GM12878 (cell line): Measurements from ENCODE around the gene PLBD1. TPM values are rescaled to one million over a fixed set of nuclear protein-coding genes. Genes with fewer than 3 reads are reported as not detected.

ENCODE experiments used
- ATAC-seq: fragments of 200-7000 bp; cut with Tn5 transposase; 3 replicates; pipeline ENCODE4 v1.9.1; 2020; ENCODE audit warnings: mild to moderate bottlenecking, moderate library complexity
- BruUV-seq: library from RNA; stranded (reverse); fragments of 400-500 nt; replicated peaks from 2 replicates; lab custom pipeline; 2021; lab: Mats Ljungman, UMichigan
- CTCF ChIA-PET: fragments of 300-600 bp; sonication (Branson Sonifier 250); formaldehyde crosslinking; extraction: SDS; loops from one replicate; lab custom pipeline; 2021; ENCODE audit warnings: inconsistent platforms; lab: Yijun Ruan, JAX
- POLR2A ChIA-PET: fragments of 350-600 bp; formaldehyde crosslinking; extraction: SDS; loops from one replicate; lab custom pipeline; 2021; ENCODE audit warnings: inconsistent platforms; lab: Charles Lee
- RAD21 ChIA-PET: fragments of 300-600 bp; sonication (Branson Sonifier 250); formaldehyde crosslinking; loops from one replicate; lab custom pipeline; 2023; ENCODE audit warnings: antibody characterized with exemption; ENCODE audit not compliant: unreplicated experiment; lab: Charles Lee
- SMC1A ChIA-PET: fragments of 300-600 bp; sonication (Branson Sonifier 250); formaldehyde crosslinking; loops from one replicate; lab custom pipeline; 2023; ENCODE audit not compliant: unreplicated experiment, uncharacterized antibody; lab: Charles Lee
- DNase-seq: peaks from one replicate; pipeline ENCODE4 v3.0.0-alpha.2; 2011; ENCODE audit warnings: low read depth, low spot score
- FAIRE-seq: peaks from 3 replicates; lab custom pipeline; 2011; peaks lifted over from hg19 to GRCh38; lab: Jason Lieb, UNC
- H2AFZ ChIP-seq: 2 replicates; pipeline ENCODE4 v1.6.0; 2011; ENCODE audit warnings: low read depth, low read length, control low read depth; ENCODE audit not compliant: control insufficient read depth
- H3K27ac ChIP-seq: 2 replicates; pipeline ENCODE4 v1.5.1; 2011; ENCODE audit warnings: control low read depth; ENCODE audit not compliant: control insufficient read depth, insufficient read depth
- H3K27me3 ChIP-seq, 2 experiments: replicated peaks in 1 of 2; 2 replicates each; pipeline versions ENCODE4 v1.6.0 to v1.6.1; 2011; ENCODE audit warnings: low read length in 1 of 2; ENCODE audit not compliant: control insufficient read depth in 2 of 2, insufficient read depth in 2 of 2
- H3K36me3 ChIP-seq, 2 experiments: 2 replicates each; pipeline ENCODE4 v1.5.1; 2011; ENCODE audit warnings: low read length in 1 of 2; ENCODE audit not compliant: control insufficient read depth in 2 of 2, insufficient read depth in 2 of 2
- H3K4me1 ChIP-seq: 2 replicates; pipeline ENCODE4 v1.6.1; 2011; ENCODE audit warnings: mild to moderate bottlenecking, low read length, moderate library complexity, mixed read lengths; ENCODE audit not compliant: control insufficient read depth, insufficient read depth
- H3K4me2 ChIP-seq: 2 replicates; pipeline ENCODE4 v1.6.0; 2011; ENCODE audit warnings: control low read depth; ENCODE audit not compliant: control insufficient read depth, insufficient read depth
- H3K4me3 ChIP-seq: fragments of 200-600 bp; sonication (generic); 2 replicates; pipeline ENCODE4 v1.5.1; 2016
- H3K79me2 ChIP-seq: 2 replicates; pipeline ENCODE4 v1.6.0; 2011; ENCODE audit warnings: low read length; ENCODE audit not compliant: control insufficient read depth, insufficient read depth
- H3K9ac ChIP-seq: 2 replicates; pipeline ENCODE4 v1.8.0; 2011; ENCODE audit warnings: low read length, control low read depth, mixed read lengths; ENCODE audit not compliant: control insufficient read depth, insufficient read depth
- H3K9me3 ChIP-seq: replicated peaks from 3 replicates; pipeline ENCODE4 v1.5.1; 2011; ENCODE audit warnings: mild to moderate bottlenecking, low read length; ENCODE audit not compliant: control insufficient read depth, insufficient read depth
- H4K20me1 ChIP-seq: 2 replicates; pipeline ENCODE4 v1.6.0; 2011; ENCODE audit not compliant: control insufficient read depth, insufficient read depth
- BHLHE40 ChIP-seq, 2 experiments: fragments of 450-650 bp in 1 of 2; IDR thresholded peaks; 2 replicates each; pipeline ENCODE4 v1.6.1; 2011 to 2017; ENCODE audit warnings: low read depth in 2 of 2, borderline replicate concordance in 1 of 2, improper control_type of control experiment in 1 of 2, low read length in 1 of 2, mild to moderate bottlenecking in 1 of 2
- CBX3 ChIP-seq: fragments of 200-600 bp; sonication (generic); IDR thresholded peaks from 2 replicates; pipeline ENCODE4 v1.6.1; 2016; ENCODE audit warnings: low read depth, borderline replicate concordance
- CREB1 ChIP-seq: IDR thresholded peaks from 2 replicates; pipeline ENCODE4 v1.6.1; 2012; ENCODE audit warnings: low read depth, mild to moderate bottlenecking, inconsistent platforms
- MEF2B ChIP-seq: fragments of 450-650 bp; IDR thresholded peaks from 2 replicates; pipeline ENCODE4 v1.6.1; 2018; ENCODE audit warnings: mild to moderate bottlenecking, moderate library complexity; ENCODE audit not compliant: partially characterized antibody, poor library complexity, severe bottlenecking
- MYB ChIP-seq: fragments of 150-350 bp; IDR thresholded peaks from 2 replicates; pipeline ENCODE4 v1.6.1; 2014; ENCODE audit warnings: mild to moderate bottlenecking, low read depth, low read length, borderline replicate concordance
- NR2C1 ChIP-seq: fragments of 450-650 bp; IDR thresholded peaks from 2 replicates; pipeline ENCODE4 v1.6.1; 2017; ENCODE audit warnings: antibody characterized with exemption, mild to moderate bottlenecking, moderate library complexity
- POLR2A ChIP-seq: IDR thresholded peaks from 2 replicates; pipeline ENCODE4 v1.6.1; 2011; ENCODE audit warnings: low read depth, mild to moderate bottlenecking, low read length
- SMC3 ChIP-seq: IDR thresholded peaks from 2 replicates; pipeline ENCODE4 v1.6.1; 2011; ENCODE audit warnings: low read length, improper control_type of control experiment, borderline replicate concordance
- WGBS: methylation state at CpG from one replicate; pipeline ENCODE4 v1.1.6; 2016; ENCODE audit warnings: low lambda C conversion rate; ENCODE audit not compliant: insufficient replicate concordance, insufficient coverage; ENCODE audit errors: missing lambda C conversion rate; 5-methylcytosine and 5-hydroxymethylcytosine counted together
- in situ Hi-C: fragments of 300-500 bp; cut with MboI; formaldehyde crosslinking; loops from 9 replicates; pipeline ENCODE4 v1.14.3; 2018; ENCODE audit warnings: mixed read lengths
- intact Hi-C: fragments of 100-400 bp; cut with micrococcal nuclease; formaldehyde crosslinking; loops from one replicate; pipeline ENCODE4 v1.14.2; 2022; ENCODE audit not compliant: unreplicated experiment
- polyA plus RNA-seq, 11 experiments: library from polyadenylated mRNA; depleted of rRNA in 4 of 11; unstranded in 6 of 11; stranded (reverse) in 5 of 11; fragments of >200 nt; fragmentation: Nextera tagmentation in 4 of 11; fragmentation: Illumina TruSeq in 1 of 11; extraction: Ambion mirVana in 4 of 11; extraction: Trizol in 1 of 11; gene quantifications; 1 replicate in 1 of 11; 2 replicates in 10 of 11; pipeline versions ENCODE4 v1.2.1 to v1.2.3, GENCODE V29; 2011 to 2016; ENCODE audit warnings: inconsistent platforms in 2 of 11, missing spikeins in 2 of 11, low read depth in 1 of 11
- total RNA-seq, 4 experiments: library from RNA; depleted of rRNA in 3 of 4; stranded (reverse); fragments of >200 nt in 3 of 4; fragmentation: Illumina TruSeq in 1 of 4; extraction: Trizol in 1 of 4; gene quantifications; 2 replicates each; pipeline versions ENCODE4 v1.2.1 to v1.2.3, GENCODE V29; 2013 to 2021
- TF ChIP-seq, protein P1 (sequence below): IDR thresholded peaks from 2 replicates; pipeline ENCODE4 v1.6.1; 2012; ENCODE audit warnings: low read depth, low read length, improper control_type of control experiment
- TF ChIP-seq, protein P2 (sequence below): fragments of 450-650 bp; IDR thresholded peaks from 2 replicates; pipeline ENCODE4 v1.6.1; 2017; ENCODE audit warnings: antibody characterized with exemption, mild to moderate bottlenecking, moderate library complexity

Gene PLBD1
- total and polyA plus RNA-seq, 10 of the 15 experiments (the other 5 are each of a cell fraction or from before 2014, with no cell fraction given) = 0.19 to 0.54 (median 0.27) TPM; not detected in 1

DNA sequence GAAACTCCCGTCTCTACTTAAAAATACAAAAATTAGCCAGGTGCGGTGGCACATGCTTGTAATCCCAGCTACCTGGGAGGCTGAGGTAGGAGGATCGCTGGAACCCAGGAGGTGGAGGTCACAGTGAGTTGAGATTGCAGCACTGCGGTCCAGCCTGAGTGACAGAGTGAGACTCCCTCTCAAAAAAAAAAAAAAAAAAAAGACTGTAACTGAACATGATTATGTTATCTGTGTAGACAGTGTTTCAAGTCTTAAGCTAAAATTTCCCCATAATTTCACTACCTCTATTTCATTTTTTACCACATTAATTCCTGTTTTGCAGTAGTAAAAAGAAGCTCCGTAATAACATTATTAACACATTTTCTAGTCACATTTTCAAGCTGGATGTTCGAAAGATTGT, 5.4 kb downstream of the PLBD1 start:
- no peaks in the 10 kb centered on the region for H3K27me3 ChIP-seq
- TF ChIP-seq NR2C1 (no peak), CREB1 (no peak), POLR2A (no peak), BHLHE40 (IDR thresholded peaks at IDR 0.05; ENCODE audit: borderline replicate concordance in 1 of 2, low read depth in 2 of 2, low read length in 1 of 2) (no peak), SMC3 (no peak), MEF2B (no peak), MYB (no peak), CBX3 (no peak)
- TF ChIP-seq, protein P1, sequence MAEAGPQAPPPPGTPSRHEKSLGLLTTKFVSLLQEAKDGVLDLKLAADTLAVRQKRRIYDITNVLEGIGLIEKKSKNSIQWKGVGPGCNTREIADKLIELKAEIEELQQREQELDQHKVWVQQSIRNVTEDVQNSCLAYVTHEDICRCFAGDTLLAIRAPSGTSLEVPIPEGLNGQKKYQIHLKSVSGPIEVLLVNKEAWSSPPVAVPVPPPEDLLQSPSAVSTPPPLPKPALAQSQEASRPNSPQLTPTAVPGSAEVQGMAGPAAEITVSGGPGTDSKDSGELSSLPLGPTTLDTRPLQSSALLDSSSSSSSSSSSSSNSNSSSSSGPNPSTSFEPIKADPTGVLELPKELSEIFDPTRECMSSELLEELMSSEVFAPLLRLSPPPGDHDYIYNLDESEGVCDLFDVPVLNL = no peak
- TF ChIP-seq, protein P2, sequence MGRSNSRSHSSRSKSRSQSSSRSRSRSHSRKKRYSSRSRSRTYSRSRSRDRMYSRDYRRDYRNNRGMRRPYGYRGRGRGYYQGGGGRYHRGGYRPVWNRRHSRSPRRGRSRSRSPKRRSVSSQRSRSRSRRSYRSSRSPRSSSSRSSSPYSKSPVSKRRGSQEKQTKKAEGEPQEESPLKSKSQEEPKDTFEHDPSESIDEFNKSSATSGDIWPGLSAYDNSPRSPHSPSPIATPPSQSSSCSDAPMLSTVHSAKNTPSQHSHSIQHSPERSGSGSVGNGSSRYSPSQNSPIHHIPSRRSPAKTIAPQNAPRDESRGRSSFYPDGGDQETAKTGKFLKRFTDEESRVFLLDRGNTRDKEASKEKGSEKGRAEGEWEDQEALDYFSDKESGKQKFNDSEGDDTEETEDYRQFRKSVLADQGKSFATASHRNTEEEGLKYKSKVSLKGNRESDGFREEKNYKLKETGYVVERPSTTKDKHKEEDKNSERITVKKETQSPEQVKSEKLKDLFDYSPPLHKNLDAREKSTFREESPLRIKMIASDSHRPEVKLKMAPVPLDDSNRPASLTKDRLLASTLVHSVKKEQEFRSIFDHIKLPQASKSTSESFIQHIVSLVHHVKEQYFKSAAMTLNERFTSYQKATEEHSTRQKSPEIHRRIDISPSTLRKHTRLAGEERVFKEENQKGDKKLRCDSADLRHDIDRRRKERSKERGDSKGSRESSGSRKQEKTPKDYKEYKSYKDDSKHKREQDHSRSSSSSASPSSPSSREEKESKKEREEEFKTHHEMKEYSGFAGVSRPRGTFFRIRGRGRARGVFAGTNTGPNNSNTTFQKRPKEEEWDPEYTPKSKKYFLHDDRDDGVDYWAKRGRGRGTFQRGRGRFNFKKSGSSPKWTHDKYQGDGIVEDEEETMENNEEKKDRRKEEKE = no peak
- intact Hi-C loops = no loop called here
- ChIA-PET SMC1A (interaction anchor here (0.6 to 1.0 kb wide), 3 partner anchors 8 to 67 kb away, joined by 3 read pairs; no protein-coding TSS in a partner anchor), RAD21 (interaction anchor here (0.6 to 0.7 kb wide), 2 partner anchors 31 to 1331 kb away, joined by 3 to 5 read pairs; no protein-coding TSS in a partner anchor), CTCF (interaction anchor here (0.7 kb wide), 1 partner anchor 350 kb away, joined by 3 read pairs; no protein-coding TSS in a partner anchor), POLR2A (no interaction called here)
- DNase-seq (no peak), FAIRE-seq (no peak), ATAC-seq (no peak)
- H3K36me3 ChIP-seq = no peaks in the 10 kb centered on the region
- H4K20me1 ChIP-seq = no peaks in the 10 kb centered on the region
- H2AFZ ChIP-seq = no peak overlapping the region
- WGBS = 70% methylated on average over 5 of the region's 6 CpGs
- no peak overlapping the region for H3K4me3 ChIP-seq
- H3K27ac ChIP-seq = no peak overlapping the region
- no TSS peak for BruUV-seq
- no peaks in the 10 kb centered on the region for H3K4me1 ChIP-seq
- no peaks in the 10 kb centered on the region for H3K79me2 ChIP-seq
- H3K4me2 ChIP-seq = no peak overlapping the region
- in situ Hi-C loops = no loop called here
- H3K9ac ChIP-seq = no peak overlapping the region
- H3K9me3 ChIP-seq = no peaks in the 10 kb centered on the region
